Kidney glomerular epithelial cell (primary cell): Measurements from ENCODE around the gene SULT1A1.
"Not testable (repeated sequence)": the region's sequence is repeated elsewhere in the genome, so short reads cannot be mapped to it uniquely, and the experiment has no call there.

Experiments used
- DNase-seq: peaks from one replicate; lab custom pipeline; 2025; lab: John Stamatoyannopoulos, UW

SULT1A1 gene

GRCh38 chr16:28591355-28591754 lies 18.5 kb downstream of the SULT1A1 start:
- DNase-seq = no peak

DNA sequence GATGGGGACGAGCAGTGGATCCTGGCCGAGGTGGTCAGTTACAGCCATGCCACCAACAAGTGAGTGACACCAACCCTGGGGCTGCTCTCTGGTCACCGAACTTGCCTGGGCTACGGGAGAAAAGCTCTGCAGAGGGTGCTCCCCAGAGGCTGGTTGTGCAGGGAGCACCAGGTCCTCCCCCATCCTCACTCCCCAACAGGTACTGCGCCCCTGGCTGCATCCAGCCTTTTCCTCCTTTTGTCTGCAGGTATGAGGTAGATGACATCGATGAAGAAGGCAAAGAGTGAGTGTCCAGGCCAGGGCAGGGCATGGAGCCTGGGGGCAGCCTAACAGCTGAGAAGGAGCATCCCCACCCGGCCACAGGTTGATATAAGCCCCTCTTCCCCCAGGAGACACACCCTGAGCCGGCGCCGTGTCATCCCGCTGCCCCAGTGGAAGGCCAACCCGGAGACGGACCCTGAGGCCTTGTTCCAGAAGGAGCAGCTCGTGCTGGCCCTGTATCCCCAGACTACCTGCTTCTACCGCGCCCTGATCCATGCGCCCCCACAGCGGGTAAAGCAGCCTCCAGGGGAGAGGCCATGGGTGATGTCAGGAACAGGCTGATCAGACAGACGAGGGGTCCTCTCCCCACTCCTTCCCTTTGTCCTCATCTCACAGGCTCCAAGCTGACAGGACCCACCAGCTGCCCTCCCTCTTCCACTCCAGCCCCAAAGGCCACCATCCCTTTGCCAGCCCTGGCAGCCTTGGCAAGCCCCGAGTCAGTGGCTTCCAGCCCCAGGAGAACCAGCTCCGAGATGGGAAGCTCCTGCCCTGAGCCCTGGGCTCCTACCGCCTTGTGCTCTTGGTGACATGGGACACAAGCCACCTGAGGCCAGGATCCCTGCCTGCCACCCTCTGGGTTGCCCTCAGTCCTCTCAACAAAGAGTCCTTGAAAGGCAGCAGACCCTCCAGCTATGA lies 19.2 kb downstream of the SULT1A1 start:
- DNase-seq = no peak

GRCh38 chr16:28589930-28590329 lies 19.9 kb downstream of the SULT1A1 start:
- DNase-seq = no peak

GRCh38 chr16:28589069-28589468 lies 20.8 kb downstream of the SULT1A1 start:
- DNase-seq = no peak

DNA sequence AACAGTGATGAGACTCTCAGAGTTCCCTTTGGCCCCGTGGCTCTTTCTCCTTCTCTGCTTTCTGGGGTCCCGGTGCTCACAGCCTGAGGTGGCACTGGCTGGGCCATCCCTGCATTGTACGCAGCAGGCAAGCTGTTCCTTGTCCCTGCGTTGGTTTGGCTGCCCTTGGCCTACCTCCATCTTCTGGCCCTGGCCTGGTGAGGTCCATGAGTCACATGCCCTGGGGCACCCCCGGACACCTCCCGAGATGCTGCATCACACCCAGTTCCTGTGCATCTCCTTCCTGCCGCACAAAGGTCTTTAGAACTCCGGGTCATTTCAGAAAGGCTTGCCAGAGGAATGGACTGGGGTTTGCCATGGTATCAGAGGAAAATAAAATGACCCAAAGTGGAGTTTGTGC lies 22.5 kb downstream of the SULT1A1 start:
- DNase-seq = no peak

DNA sequence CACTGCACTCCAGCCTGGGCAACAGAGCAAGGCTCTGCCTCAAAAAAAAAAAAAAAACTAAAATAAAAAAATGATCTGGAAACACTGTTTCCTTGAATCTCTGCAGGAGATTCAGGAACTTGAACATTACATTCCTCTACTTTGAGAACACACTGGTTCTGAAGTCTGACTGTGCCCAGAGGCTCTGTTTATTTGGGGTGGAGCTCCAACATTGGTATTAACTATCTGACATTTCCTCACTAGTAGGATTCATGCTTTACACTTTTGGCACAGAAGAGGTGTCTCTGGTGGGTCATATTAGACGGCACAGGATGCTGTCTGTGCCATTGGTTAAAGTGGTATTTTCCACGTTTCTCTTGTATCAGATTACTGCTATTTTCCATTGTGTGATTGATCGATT lies 23.4 kb downstream of the SULT1A1 start:
- DNase-seq = no peak

- no peak for DNase-seq
Observed at GRCh38 chr16:28585674-28586073, 24.2 kb downstream of the SULT1A1 start.

GRCh38 chr16:28580726-28581315 lies 29.0 kb downstream of the SULT1A1 start:
- no peak for DNase-seq

GRCh38 chr16:28575446-28576109 lies 34.3 kb downstream of the SULT1A1 start:
- DNase-seq = no peak

DNA sequence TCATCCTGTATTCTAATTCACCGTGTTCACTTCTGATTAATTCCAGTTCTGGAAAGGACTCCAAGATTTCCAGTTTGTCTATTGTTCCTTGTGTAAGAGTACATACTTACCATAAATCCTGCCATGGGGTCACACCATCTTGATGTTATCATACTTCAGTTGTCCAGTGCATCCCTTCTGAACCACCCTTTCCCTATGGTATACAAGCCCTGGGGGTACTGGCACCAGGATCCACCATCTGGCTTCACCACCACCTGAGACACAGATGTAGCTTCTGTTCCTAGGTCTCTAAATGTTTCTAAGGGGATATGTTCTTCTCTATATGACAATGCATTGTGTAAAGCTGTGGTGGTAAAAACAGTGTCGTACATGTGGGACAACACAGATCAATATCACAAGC lies 34.9 kb downstream of the SULT1A1 start:
- no peak for DNase-seq

GRCh38 chr16:28573738-28574718 lies 35.8 kb downstream of the SULT1A1 start:
- no peak for DNase-seq

DNA sequence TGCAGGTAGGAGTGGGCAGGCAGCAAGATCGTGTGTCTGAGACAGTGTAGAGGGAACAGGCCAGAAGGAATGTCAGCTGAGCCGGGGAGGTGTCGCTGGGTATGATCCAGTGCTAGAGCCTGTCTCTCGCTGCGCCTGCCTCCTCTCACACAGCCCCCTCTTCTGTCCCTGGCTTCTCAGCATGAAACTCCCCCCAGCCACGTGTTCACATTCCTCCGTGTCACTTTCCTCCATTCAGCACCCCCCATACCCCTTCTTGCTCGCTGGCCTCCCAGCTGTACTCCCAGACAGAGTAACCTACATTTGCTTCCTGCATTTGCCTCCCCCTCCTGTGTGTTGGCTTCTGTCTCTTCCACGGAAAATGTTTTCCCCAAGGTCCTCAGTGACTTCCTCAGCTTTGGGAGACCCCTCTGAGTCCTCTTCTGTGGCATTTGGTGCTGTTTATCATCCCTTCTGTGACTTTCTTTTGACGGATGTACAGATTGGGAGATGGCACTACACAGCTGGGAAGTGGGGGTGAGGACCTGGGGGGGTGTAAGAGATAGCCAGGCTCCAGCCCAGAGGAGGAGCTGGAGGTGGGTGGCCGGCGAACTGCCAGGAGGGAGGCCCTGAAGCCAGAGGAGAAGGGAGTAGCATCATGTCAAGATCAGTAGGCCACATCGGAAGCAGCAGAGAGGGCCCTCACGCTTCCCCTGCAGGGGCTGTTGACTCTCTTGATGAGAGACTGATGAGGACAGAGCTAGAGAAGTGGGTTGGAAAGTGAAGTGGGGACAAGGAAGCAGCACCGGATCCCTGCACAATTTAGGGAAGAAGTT lies 36.9 kb downstream of the SULT1A1 start:
- no peak for DNase-seq

GRCh38 chr16:28569968-28570752 lies 39.7 kb downstream of the SULT1A1 start:
- DNase-seq = no peak

DNA sequence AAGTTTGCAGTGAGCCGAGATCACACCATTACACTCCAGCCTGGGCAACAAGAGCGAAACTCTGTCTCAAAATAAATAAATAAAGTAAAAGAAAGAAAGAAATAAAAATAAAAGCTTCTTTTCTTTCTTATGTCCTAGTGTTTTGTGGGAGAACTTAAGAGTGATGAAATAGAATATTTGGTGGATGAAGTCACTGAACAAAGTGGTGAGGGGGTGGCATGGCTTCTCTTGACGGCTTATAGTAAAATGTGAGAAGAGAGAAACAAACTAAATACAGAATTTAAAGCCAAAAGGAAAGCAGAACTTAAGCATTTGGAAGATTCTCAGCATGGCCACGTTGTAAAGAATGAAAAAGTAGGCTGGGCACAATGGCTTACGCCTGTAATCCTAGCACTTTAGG lies 40.8 kb downstream of the SULT1A1 start:
- DNase-seq = no peak

DNA sequence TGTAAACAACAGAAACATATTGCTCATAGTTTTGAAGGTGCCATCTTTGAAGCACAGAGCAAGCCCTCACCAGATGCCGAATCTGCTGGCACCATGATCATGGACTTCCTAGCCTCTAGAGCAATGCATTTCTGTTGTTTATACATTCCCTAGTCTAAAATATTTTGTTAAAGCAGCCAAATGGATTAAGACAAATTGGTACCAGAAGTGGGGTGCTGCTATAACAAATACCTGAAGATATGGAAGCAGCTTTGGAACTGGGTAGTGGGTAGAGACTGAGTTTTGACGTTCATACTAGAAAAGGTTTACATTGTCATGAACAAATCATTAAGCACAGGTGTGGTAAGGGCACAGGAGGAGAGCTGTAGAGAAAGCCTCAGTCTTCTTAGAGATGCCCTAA lies 42.6 kb downstream of the SULT1A1 start:
- no peak for DNase-seq

DNA sequence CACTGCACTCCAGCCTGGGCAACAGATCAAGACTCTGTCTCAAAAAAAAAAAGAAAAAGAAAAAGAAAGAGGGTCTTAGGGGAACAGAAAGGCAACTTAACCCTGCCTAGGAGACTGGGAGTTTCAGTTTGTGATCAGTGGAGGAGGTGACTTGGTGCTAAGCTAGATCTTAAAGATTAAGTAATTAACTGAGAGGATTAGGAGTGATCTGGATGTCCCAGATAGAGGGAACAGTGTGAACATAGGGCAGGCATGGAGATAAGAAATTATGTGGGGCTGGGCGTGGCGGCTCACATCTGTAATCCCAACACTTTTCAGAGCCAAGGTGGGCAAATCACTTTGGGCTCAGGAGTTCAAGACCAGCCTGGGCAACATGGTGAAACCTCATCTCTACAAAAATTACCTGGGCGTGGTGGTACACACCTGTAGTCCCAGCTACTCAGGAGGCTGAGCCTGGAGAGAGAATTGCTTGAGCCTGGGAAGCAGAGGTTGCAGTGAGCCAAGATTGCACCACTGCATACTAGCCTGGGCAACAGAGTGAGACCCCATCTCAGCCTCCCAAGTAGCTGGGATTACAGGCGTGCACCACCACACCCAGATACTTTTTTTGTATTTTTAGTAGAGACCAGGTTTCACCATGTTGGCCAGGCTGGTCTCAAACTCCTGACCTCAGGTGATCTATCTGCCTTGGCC lies 43.5 kb downstream of the SULT1A1 start:
- DNase-seq = not testable (repeated sequence)

DNA sequence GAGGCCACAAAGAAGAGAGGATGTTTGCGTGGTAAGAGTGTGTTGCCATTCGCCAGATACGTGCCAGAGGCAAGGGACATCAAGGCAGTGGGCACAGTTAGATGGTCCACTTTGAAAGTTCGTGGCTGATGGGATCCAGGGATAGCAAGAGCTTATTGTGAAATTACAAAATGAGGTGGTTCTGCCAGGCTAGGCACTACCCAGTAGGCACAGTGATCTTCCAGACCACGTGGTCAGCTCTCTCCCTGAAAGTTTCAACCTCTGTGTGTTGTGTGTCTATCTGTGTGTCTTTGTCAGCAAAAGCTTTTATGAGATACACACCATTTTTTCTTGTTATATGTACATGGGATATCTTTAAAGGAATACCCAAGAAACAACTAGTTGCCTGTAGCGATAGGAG lies 46.6 kb downstream of the SULT1A1 start:
- DNase-seq = no peak

- DNase-seq = no peak
Observed at GRCh38 chr16:28562199-28562598, 47.6 kb downstream of the SULT1A1 start.

- DNase-seq = no peak
Observed at GRCh38 chr16:28561557-28562187, 48.2 kb downstream of the SULT1A1 start.
